Lung (tissue), 12 donors: ENCODE measurements around the gene COL9A3. TPM values are rescaled to one million over a fixed set of nuclear protein-coding genes. Genes with fewer than 3 reads are reported as not detected.

ENCODE experiments used
- ATAC-seq: fragments of 200-7000 bp; cut with Tn5 transposase; one replicate; pipeline ENCODE4 v1.9.1; 2020; ENCODE audit warnings: moderate number of reproducible peaks; ENCODE audit not compliant: insufficient read depth, low FRiP score
- DNase-seq, 3 donors: peaks; one replicate each; pipeline ENCODE4 v3.0.0-alpha.2; 2013 to 2017
- H3K27ac ChIP-seq, 2 donors: one replicate each; pipeline ENCODE4 v1.5.1; 2013; ENCODE audit warnings: mild to moderate bottlenecking in 2 of 2, moderate library complexity in 2 of 2, control low read depth in 1 of 2, inconsistent platforms in 1 of 2, low read depth in 1 of 2, low read length in 1 of 2
- H3K27me3 ChIP-seq, 3 donors: one replicate each; pipeline ENCODE4 v1.5.1; 2013; ENCODE audit warnings: low read length in 2 of 3; ENCODE audit not compliant: control insufficient read depth in 3 of 3, insufficient read depth in 3 of 3
- H3K36me3 ChIP-seq, 4 donors: one replicate each; pipeline ENCODE4 v1.5.1; 2013; ENCODE audit warnings: low read length in 4 of 4, mild to moderate bottlenecking in 1 of 4, moderate library complexity in 1 of 4; ENCODE audit not compliant: control insufficient read depth in 4 of 4, insufficient read depth in 4 of 4
- H3K4me1 ChIP-seq, 5 donors: one replicate each; pipeline ENCODE4 v1.5.1; 2013; ENCODE audit warnings: low read length in 5 of 5, mild to moderate bottlenecking in 2 of 5, moderate library complexity in 1 of 5; ENCODE audit not compliant: control insufficient read depth in 5 of 5, insufficient read depth in 5 of 5
- H3K4me3 ChIP-seq: one replicate; pipeline ENCODE4 v1.5.1; 2013; ENCODE audit warnings: mild to moderate bottlenecking, control low read depth, moderate library complexity
- H3K9ac ChIP-seq, 2 donors: one replicate each; pipeline ENCODE4 v1.5.1; 2013; ENCODE audit warnings: low read length in 2 of 2, control low read depth in 1 of 2; ENCODE audit not compliant: insufficient read depth in 1 of 2
- H3K9me3 ChIP-seq, 4 donors: one replicate each; pipeline ENCODE4 v1.5.1; 2013; ENCODE audit warnings: low read length in 3 of 4, mild to moderate bottlenecking in 1 of 4, moderate library complexity in 1 of 4; ENCODE audit not compliant: control insufficient read depth in 4 of 4, insufficient read depth in 3 of 4
- WGBS, 2 donors: extraction: QIAGEN DNeasy Blood & Tissue Kit; methylation state at CpG; one replicate each; pipeline ENCODE4 v1.1.7; 2013; 5-methylcytosine and 5-hydroxymethylcytosine counted together
- polyA plus RNA-seq, 2 donors: library from polyadenylated mRNA; stranded (reverse); fragments of 200-250 nt; gene quantifications; one replicate each; pipeline ENCODE4 v1.2.1, GENCODE V29; 2013
- total RNA-seq, 2 donors: library from RNA; depleted of rRNA in 1 of 2; stranded (reverse); fragments of >200 nt in 1 of 2; gene quantifications; one replicate each; pipeline ENCODE4 v1.2.1, GENCODE V29; 2014 to 2021
- TF ChIP-seq, protein P1 (sequence below): IDR thresholded peaks from 2 replicates; pipeline ENCODE4 v1.5.1; 2012; ENCODE audit warnings: mild to moderate bottlenecking; ENCODE audit errors: control extremely low read depth, extremely low read depth
- donor health status: control.
- donor health status: control.
- donor health status: Bipolar disorder and iron deficiency.
- donor health status: healthy.
- donor health status: DM: yes; HTN: yes; CAD: no.

COL9A3 gene
- total and polyA plus RNA-seq, 4 donors = 0.55 to 26.1 (median 4.0) TPM

DNA sequence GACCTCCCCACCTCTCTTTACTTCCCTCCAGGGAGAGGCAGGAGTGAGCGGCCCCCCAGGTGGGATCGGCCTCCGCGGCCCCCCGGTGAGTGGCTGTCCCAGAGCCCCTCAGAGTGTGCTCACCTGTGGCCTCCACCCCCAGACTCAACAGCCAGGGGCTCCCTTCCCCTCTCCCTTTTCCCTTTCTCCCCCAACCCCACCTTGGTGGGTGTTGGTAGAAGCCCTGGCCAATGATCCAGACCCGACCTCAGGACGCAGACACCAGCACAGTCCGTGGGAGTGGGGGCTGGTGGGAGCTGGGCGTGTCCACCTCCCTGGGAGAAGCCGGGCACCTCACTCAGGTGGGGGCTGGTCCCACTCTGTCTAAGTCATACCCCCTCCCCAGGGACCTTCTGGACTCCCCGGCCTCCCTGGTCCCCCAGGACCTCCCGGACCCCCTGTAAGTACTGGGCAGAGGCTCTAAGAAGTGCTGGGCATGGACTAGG lies 4.9 kb downstream of the COL9A3 start:
- Histone ChIP-seq H3K4me3 (no peak overlapping the region), H3K27ac (no peak overlapping the region), H3K27me3 (peaks cover 0 to 2% (median 0%) of the 10 kb centered on the region in 3 donors), H3K9ac (no peak overlapping the region), H3K36me3 (no peaks in the 10 kb centered on the region), H3K4me1 (peaks cover 0 to 43% (median 11%) of the 10 kb centered on the region in 5 donors), H3K9me3 (no peaks in the 10 kb centered on the region)
- ATAC-seq (no peak), DNase-seq (no peak)
- TF ChIP-seq, protein P1, sequence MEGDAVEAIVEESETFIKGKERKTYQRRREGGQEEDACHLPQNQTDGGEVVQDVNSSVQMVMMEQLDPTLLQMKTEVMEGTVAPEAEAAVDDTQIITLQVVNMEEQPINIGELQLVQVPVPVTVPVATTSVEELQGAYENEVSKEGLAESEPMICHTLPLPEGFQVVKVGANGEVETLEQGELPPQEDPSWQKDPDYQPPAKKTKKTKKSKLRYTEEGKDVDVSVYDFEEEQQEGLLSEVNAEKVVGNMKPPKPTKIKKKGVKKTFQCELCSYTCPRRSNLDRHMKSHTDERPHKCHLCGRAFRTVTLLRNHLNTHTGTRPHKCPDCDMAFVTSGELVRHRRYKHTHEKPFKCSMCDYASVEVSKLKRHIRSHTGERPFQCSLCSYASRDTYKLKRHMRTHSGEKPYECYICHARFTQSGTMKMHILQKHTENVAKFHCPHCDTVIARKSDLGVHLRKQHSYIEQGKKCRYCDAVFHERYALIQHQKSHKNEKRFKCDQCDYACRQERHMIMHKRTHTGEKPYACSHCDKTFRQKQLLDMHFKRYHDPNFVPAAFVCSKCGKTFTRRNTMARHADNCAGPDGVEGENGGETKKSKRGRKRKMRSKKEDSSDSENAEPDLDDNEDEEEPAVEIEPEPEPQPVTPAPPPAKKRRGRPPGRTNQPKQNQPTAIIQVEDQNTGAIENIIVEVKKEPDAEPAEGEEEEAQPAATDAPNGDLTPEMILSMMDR = no peak
- 92 to 98% methylated on average over 10 to 12 of the region's 12 CpGs for WGBS, 2 donors

DNA sequence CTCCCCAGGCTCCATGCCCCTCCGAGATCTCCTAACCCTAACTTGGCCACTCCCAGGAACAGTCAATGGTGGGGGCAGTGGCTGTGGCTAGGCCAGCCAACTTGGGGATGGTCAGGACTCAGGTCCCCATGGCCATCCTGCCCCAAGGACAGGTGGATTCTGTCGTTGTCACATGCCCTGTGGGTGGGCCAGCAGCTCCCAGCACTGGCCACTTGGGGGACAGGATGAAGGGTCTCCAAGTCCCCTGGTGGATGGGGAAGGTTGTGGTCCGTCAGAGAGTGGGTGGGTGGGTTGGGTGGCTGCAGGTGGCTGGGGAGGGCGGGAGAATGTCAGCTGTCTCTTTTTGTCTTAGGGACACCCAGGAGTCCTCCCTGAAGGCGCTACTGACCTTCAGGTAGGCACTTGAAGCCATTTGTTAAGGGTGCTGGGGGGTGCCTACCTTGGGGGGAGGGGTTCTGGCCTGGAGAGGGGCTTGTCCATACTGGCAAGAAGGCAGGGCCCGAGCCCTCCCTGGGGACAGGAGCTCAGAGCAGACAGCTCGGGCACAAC lies 5.5 kb downstream of the COL9A3 start:
- DNase-seq = no peak
- WGBS, 2 donors = 76 to 79% methylated on average over 6 to 7 of the region's 7 CpGs
- Histone ChIP-seq H3K27me3 (peaks cover 0 to 2% (median 0%) of the 10 kb centered on the region in 3 donors), H3K4me3 (no peak overlapping the region), H3K27ac (no peak overlapping the region), H3K36me3 (no peaks in the 10 kb centered on the region), H3K4me1 (peaks cover 0 to 42% (median 11%) of the 10 kb centered on the region in 5 donors), H3K9ac (no peak overlapping the region), H3K9me3 (no peaks in the 10 kb centered on the region)
- TF ChIP-seq, protein P1 = no peak
- ATAC-seq = no peak

DNA sequence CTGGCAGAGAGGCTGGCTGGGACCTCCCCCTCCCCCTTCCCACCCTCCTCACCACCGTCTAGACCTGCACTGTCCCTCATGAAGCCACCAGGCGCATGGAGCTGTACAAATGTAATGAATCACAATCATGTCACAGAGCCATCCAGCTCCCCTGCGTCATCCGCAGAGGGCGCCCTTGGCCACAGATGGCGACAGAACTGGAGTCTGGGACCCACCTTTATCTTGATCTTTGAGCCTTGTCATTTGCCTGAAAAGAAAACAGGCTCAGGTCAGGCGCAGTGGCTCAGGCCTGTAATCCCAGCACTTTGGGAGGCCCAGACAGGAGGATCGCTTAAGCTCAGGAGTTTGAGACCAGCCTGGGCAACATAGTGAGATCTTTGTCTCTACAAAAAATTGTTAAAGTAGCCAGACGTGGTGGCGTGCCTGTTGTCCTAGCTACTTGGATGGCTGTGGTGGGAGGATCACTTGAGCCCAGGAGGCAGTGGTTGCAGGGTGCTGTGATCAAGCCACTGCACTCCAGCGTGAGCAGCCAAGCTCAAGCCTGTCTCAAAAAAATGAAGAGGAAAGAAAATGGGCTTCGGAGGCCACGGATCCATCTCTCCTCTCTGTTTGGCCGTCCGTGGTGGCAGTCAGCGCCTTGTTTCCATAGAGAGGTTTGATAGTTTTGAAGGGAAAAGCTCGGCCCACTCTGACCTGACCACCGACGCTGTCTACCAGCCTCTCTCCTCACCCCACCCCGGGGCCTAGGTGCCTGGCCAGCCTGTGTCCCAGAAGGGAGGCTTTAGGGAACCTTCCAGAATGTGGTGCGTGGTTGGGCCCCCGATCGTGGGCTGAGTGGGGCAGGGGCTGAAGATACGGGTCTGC lies 6.2 kb downstream of the COL9A3 start:
- ATAC-seq = no peak
- Histone ChIP-seq H3K36me3 (no peaks in the 10 kb centered on the region), H3K9me3 (no peaks in the 10 kb centered on the region), H3K4me3 (no peak overlapping the region), H3K27me3 (peaks cover 0 to 2% (median 0%) of the 10 kb centered on the region in 3 donors), H3K9ac (no peak overlapping the region), H3K27ac (no peak overlapping the region), H3K4me1 (peaks cover 0 to 34% (median 11%) of the 10 kb centered on the region in 5 donors)
- DNase-seq = no peak
- 78 to 89% methylated on average over 24 of the region's 24 CpGs for WGBS, 2 donors
- TF ChIP-seq, protein P1 = no peak
